LNCaP clone FGC (cell line): ENCODE data around the gene ABTB2.

Experiments
- DNase-seq: peaks from one replicate; pipeline ENCODE4 v3.0.0-alpha.2; 2011; ENCODE audit warnings: low read depth
- H3K4me3 ChIP-seq: 2 replicates; pipeline ENCODE4 v1.5.1; 2011; ENCODE audit warnings: mild to moderate bottlenecking, low read depth, low read length, control low read depth
- TF ChIP-seq, protein P1 (sequence below): IDR thresholded peaks from 2 replicates; pipeline ENCODE4 v1.5.1; 2012; ENCODE audit warnings: mild to moderate bottlenecking; ENCODE audit not compliant: control insufficient read depth, insufficient read depth; ENCODE audit errors: extremely low read depth

Gene ABTB2

GRCh38 chr11:34284156-34284555 is 73.7 kb downstream of the ABTB2 start:
- no peak overlapping the region for H3K4me3 ChIP-seq
- TF ChIP-seq, protein P1, sequence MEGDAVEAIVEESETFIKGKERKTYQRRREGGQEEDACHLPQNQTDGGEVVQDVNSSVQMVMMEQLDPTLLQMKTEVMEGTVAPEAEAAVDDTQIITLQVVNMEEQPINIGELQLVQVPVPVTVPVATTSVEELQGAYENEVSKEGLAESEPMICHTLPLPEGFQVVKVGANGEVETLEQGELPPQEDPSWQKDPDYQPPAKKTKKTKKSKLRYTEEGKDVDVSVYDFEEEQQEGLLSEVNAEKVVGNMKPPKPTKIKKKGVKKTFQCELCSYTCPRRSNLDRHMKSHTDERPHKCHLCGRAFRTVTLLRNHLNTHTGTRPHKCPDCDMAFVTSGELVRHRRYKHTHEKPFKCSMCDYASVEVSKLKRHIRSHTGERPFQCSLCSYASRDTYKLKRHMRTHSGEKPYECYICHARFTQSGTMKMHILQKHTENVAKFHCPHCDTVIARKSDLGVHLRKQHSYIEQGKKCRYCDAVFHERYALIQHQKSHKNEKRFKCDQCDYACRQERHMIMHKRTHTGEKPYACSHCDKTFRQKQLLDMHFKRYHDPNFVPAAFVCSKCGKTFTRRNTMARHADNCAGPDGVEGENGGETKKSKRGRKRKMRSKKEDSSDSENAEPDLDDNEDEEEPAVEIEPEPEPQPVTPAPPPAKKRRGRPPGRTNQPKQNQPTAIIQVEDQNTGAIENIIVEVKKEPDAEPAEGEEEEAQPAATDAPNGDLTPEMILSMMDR = no peak
- DNase-seq = no peak

GRCh38 chr11:34280945-34281872 is 76.6 kb downstream of the ABTB2 start:
- TF ChIP-seq, protein P1 = no peak
- no peak overlapping the region for H3K4me3 ChIP-seq
- DNase-seq = no peak

GRCh38 chr11:34278693-34279297 is 79.0 kb downstream of the ABTB2 start:
- TF ChIP-seq, protein P1 = no peak
- peak; percentile 77 for DNase-seq
- no peak overlapping the region for H3K4me3 ChIP-seq

DNA sequence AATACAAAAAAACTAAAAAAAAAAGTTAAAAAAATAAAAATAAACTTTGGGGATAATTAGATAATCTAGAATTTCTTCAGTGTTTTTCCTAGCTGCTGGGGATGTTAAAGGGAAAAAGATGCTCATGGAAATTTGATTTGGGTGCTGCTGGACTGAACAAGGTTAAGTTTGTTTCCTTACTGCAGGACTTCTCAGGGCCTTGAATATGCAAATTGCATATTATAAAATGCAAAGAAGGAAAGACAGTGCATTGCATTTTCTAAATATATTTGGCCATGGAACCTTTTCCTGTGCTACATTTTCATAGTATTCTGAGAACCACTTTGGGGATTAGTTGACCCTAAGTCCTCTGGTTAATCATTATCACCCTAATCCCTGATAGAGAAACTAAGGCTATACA is 79.6 kb downstream of the ABTB2 start:
- TF ChIP-seq, protein P1 = no peak
- DNase-seq = no peak
- H3K4me3 ChIP-seq = no peak overlapping the region

- no peak overlapping the region for H3K4me3 ChIP-seq
- no peak for DNase-seq
- TF ChIP-seq, protein P1 = no peak
These were observed 80.6 kb downstream of the ABTB2 start for GRCh38 chr11:34277171-34277570.

DNA sequence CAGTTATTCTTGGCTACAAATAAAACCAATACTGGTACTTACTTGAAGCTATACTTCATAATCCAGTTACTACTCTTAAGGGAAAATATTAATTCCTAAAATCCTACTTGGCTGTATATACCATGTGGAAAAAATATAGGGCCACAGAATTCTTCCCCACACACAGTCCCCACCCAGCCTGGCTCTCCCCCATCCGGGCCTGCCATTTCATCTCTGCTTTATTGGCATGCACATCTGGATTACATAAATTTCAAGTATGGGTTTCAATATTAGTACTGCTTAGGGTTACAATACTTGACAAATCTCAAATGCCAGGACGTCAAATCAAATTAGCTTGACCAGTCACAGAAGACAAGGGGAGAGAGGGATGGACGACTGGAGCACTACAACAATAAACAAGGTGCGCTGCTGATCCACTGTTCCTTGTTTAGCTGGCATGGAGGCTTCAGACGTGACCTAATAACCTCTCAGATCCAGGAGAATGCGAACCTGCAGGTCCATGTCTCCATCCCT is 81.4 kb downstream of the ABTB2 start:
- no peak for DNase-seq
- H3K4me3 ChIP-seq = no peak overlapping the region
- TF ChIP-seq, protein P1 = no peak

DNA sequence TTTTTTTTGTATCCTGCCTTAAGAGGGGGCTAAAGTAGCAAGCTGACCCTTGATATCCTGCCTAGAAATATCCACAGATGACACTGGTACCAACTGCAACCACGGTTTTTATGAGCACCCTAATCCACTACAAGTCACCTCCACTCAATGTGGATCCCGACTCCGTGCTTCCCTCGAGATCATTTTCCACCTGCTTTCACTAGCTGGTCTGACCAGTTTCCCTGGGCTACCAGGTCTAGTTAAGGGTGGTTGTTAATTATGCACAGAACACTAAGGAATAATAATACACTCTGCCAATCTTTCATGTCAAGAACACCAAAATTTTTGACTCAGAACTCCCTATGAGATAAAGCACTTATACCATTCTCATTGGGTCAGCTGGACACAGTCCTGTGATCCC is 82.3 kb downstream of the ABTB2 start:
- TF ChIP-seq, protein P1 = no peak
- H3K4me3 ChIP-seq = no peak overlapping the region
- DNase-seq = no peak
